Astrocyte (in vitro differentiated cells and primary cell): ENCODE results near the gene NTM. TPM values are rescaled to one million over a fixed set of nuclear protein-coding genes. Genes with fewer than 3 reads are reported as not detected.

ENCODE experiments used
- DNase-seq: peaks from one replicate; pipeline ENCODE4 v3.0.0-alpha.2; 2010; ENCODE audit warnings: low read depth
- FAIRE-seq: peaks from 2 replicates; lab custom pipeline; 2011; peaks lifted over from hg19 to GRCh38; lab: Jason Lieb, UNC
- H2AFZ ChIP-seq: 2 replicates; pipeline ENCODE4 v1.6.0; 2012; ENCODE audit warnings: low read depth, low read length, inconsistent platforms
- H3K27ac ChIP-seq: 2 replicates; pipeline ENCODE4 v1.5.1; 2011; ENCODE audit warnings: low read depth, low read length, inconsistent platforms
- H3K27me3 ChIP-seq: 2 replicates; pipeline ENCODE4 v1.6.0; 2011; ENCODE audit warnings: low read length, inconsistent platforms; ENCODE audit not compliant: insufficient read depth
- H3K36me3 ChIP-seq: 2 replicates; pipeline ENCODE4 v1.5.1; 2011; ENCODE audit warnings: low read length, inconsistent platforms; ENCODE audit not compliant: insufficient read depth
- H3K4me1 ChIP-seq: 2 replicates; pipeline ENCODE4 v1.5.1; 2011; ENCODE audit warnings: low read length, inconsistent platforms; ENCODE audit not compliant: insufficient read depth
- H3K4me2 ChIP-seq: 2 replicates; pipeline ENCODE4 v1.6.0; 2012; ENCODE audit warnings: low read length, inconsistent platforms
- H3K4me3 ChIP-seq: 2 replicates; pipeline ENCODE4 v1.5.1; 2011; ENCODE audit warnings: low read depth, mild to moderate bottlenecking, low read length, inconsistent platforms; ENCODE audit not compliant: insufficient read depth
- H3K79me2 ChIP-seq: 2 replicates; pipeline ENCODE4 v1.6.0; 2012; ENCODE audit warnings: mild to moderate bottlenecking, low read length, inconsistent platforms; ENCODE audit not compliant: insufficient read depth
- H3K9ac ChIP-seq: 2 replicates; pipeline ENCODE4 v1.6.0; 2012; ENCODE audit warnings: mild to moderate bottlenecking, low read length, inconsistent platforms
- H3K9me3 ChIP-seq: 2 replicates; pipeline ENCODE4 v1.5.1; 2012; ENCODE audit warnings: low read depth, mild to moderate bottlenecking, low read length, inconsistent platforms; ENCODE audit not compliant: insufficient read depth
- H4K20me1 ChIP-seq: 2 replicates; pipeline ENCODE4 v1.6.0; 2012; ENCODE audit warnings: low read length, inconsistent platforms; ENCODE audit not compliant: insufficient read depth
- H3K27ac Mint-ChIP-seq: one replicate; pipeline ENCODE4 v1.8.0; 2021; ENCODE audit warnings: mild to moderate bottlenecking, mixed read lengths; ENCODE audit not compliant: unreplicated experiment
- H3K27me3 Mint-ChIP-seq: one replicate; pipeline ENCODE4 v1.8.0; 2021; ENCODE audit warnings: low read depth, mixed read lengths; ENCODE audit not compliant: unreplicated experiment
- H3K36me3 Mint-ChIP-seq: one replicate; pipeline ENCODE4 v1.8.0; 2021; ENCODE audit warnings: low read depth, mixed read lengths; ENCODE audit not compliant: unreplicated experiment
- H3K4me1 Mint-ChIP-seq: one replicate; pipeline ENCODE4 v1.8.0; 2021; ENCODE audit warnings: low read depth, mixed read lengths; ENCODE audit not compliant: unreplicated experiment
- H3K4me3 Mint-ChIP-seq: one replicate; pipeline ENCODE4 v1.8.0; 2021; ENCODE audit warnings: mild to moderate bottlenecking, moderate library complexity, mixed read lengths; ENCODE audit not compliant: unreplicated experiment
- H3K9me3 Mint-ChIP-seq: one replicate; pipeline ENCODE4 v1.8.0; 2021; ENCODE audit warnings: mild to moderate bottlenecking, mixed read lengths; ENCODE audit not compliant: unreplicated experiment
- EZH2 ChIP-seq: IDR thresholded peaks from 2 replicates; pipeline ENCODE4 v1.6.1; 2012; ENCODE audit warnings: mild to moderate bottlenecking, low read length, inconsistent platforms; ENCODE audit not compliant: insufficient read depth
- total RNA-seq: library from RNA; stranded (reverse); gene quantifications from 2 replicates; pipeline ENCODE4 v1.2.1, GENCODE V29; 2021
- TF ChIP-seq, protein P1 (sequence below): IDR thresholded peaks from 2 replicates; pipeline ENCODE4 v1.5.1; 2011; ENCODE audit warnings: low read depth, mild to moderate bottlenecking, inconsistent platforms, low read length, moderate library complexity; ENCODE audit not compliant: insufficient read depth

Gene NTM
- total RNA-seq, 1 donor from 2014 or later: 98.2 TPM

DNA sequence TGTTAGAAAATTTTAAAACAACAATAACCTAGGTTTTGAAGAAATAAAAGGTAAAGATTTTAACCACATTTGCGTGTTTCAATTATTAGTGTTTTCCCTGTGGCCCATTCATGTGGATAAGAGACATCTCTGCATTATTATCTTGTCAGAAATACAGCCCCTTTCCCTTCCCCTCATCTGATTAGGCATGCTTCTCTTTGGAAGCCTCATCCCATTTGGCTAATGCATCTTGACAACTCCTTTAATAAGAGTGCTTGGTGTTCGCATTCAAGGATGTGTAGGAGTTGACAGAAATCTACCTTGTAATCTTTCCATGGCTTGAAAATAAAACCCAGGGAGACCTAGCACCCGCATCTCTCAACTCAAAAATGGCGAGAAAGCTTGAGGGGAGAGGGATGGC, 635.5 kb downstream of the NTM start:
- TF ChIP-seq, protein P1, sequence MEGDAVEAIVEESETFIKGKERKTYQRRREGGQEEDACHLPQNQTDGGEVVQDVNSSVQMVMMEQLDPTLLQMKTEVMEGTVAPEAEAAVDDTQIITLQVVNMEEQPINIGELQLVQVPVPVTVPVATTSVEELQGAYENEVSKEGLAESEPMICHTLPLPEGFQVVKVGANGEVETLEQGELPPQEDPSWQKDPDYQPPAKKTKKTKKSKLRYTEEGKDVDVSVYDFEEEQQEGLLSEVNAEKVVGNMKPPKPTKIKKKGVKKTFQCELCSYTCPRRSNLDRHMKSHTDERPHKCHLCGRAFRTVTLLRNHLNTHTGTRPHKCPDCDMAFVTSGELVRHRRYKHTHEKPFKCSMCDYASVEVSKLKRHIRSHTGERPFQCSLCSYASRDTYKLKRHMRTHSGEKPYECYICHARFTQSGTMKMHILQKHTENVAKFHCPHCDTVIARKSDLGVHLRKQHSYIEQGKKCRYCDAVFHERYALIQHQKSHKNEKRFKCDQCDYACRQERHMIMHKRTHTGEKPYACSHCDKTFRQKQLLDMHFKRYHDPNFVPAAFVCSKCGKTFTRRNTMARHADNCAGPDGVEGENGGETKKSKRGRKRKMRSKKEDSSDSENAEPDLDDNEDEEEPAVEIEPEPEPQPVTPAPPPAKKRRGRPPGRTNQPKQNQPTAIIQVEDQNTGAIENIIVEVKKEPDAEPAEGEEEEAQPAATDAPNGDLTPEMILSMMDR: no peak
- no peak for TF ChIP-seq EZH2
- no peak overlapping the region for H3K4me2 ChIP-seq
- H3K4me3 ChIP-seq: no peak overlapping the region
- no peaks in the 10 kb centered on the region for H3K27me3 ChIP-seq
- H3K9ac ChIP-seq: no peak overlapping the region
- FAIRE-seq: no peak
- no peak overlapping the region for H2AFZ ChIP-seq
- no peaks in the 10 kb centered on the region for H3K9me3 Mint-ChIP-seq
- H3K4me1 Mint-ChIP-seq: peaks cover 5% of the 10 kb centered on the region
- peaks cover 29% of the 10 kb centered on the region for H3K79me2 ChIP-seq
- no peak for DNase-seq
- no peaks in the 10 kb centered on the region for H3K27me3 Mint-ChIP-seq
- no peak overlapping the region for H3K27ac Mint-ChIP-seq
- H3K4me3 Mint-ChIP-seq: no peak overlapping the region
- H3K9me3 ChIP-seq: no peaks in the 10 kb centered on the region
- H3K27ac ChIP-seq: no peak overlapping the region
- H3K4me1 ChIP-seq: no peaks in the 10 kb centered on the region
- H3K36me3 Mint-ChIP-seq: peaks cover 4% of the 10 kb centered on the region
- H4K20me1 ChIP-seq: peaks cover 13% of the 10 kb centered on the region
- peaks cover 3% of the 10 kb centered on the region for H3K36me3 ChIP-seq

DNA sequence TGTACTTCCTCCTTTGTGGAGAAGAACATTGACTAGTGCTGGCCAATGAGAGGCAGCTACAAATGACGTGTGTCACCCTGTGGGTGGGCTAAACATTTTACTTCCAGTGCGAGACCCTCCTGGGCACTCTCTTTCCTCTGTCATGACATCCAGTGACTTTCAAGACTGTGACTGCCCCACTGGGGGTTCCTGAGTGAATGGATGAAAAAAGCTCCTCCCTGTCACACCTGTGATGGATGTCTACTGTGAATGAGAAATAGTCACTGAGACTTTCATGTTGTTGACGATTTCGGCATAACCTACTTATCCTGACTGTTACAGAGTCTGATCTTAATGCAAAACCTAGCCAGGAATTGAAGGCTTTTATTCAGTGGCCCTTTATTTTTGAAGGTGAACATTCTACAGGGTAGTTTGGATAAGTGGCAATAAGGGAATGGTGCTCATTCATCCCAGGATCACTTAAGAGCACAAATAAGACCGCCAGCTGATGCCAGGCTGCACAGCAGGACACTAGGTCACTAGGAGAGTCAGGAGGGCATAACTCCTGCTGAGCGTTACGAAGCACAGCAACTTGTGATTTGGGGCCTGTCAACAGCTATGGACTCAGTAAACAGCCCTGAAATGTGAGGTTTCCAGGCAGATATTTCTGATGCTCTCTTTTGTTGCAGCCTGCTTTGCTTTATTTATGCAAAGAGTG, 636.6 kb downstream of the NTM start:
- Mint-ChIP-seq H3K27ac (no peak overlapping the region), H3K4me3 (no peak overlapping the region), H3K27me3 (no peaks in the 10 kb centered on the region), H3K36me3 (peaks cover 4% of the 10 kb centered on the region), H3K9me3 (no peaks in the 10 kb centered on the region), H3K4me1 (peaks cover 5% of the 10 kb centered on the region)
- DNase-seq (no peak), FAIRE-seq (no peak)
- H4K20me1 ChIP-seq: peaks cover 13% of the 10 kb centered on the region
- no peak overlapping the region for H3K4me2 ChIP-seq
- H3K9ac ChIP-seq: no peak overlapping the region
- H3K27ac ChIP-seq: no peak overlapping the region
- H3K27me3 ChIP-seq: no peaks in the 10 kb centered on the region
- H3K4me3 ChIP-seq: no peak overlapping the region
- H2AFZ ChIP-seq: no peak overlapping the region
- no peaks in the 10 kb centered on the region for H3K9me3 ChIP-seq
- no peaks in the 10 kb centered on the region for H3K4me1 ChIP-seq
- TF ChIP-seq, protein P1: no peak
- no peak for TF ChIP-seq EZH2
- peaks cover 23% of the 10 kb centered on the region for H3K79me2 ChIP-seq
- no peaks in the 10 kb centered on the region for H3K36me3 ChIP-seq

DNA sequence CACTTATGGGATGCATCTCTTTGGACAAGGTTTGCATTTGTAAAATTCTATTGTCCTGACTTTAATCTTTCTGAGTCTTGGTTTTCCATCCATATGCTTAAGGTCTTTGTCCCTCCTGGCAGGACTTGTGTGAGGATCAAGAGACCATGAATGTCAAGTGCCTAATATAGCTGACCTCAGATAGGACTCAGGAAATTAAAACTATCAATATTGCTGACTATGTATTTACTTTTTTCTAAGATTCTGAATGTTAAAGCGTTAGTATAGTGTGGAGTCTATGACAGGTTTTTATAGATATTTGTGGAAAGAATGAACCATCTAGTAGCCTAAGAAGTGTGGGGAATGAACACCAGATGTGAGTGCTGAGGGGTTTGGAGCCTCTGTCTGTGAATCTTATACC, 637.8 kb downstream of the NTM start:
- peaks cover 5% of the 10 kb centered on the region for H3K4me1 Mint-ChIP-seq
- H3K9ac ChIP-seq: no peak overlapping the region
- H4K20me1 ChIP-seq: peaks cover 13% of the 10 kb centered on the region
- no peak overlapping the region for H3K4me3 ChIP-seq
- H3K9me3 ChIP-seq: no peaks in the 10 kb centered on the region
- H3K27me3 ChIP-seq: no peaks in the 10 kb centered on the region
- H3K9me3 Mint-ChIP-seq: no peaks in the 10 kb centered on the region
- H2AFZ ChIP-seq: no peak overlapping the region
- FAIRE-seq: no peak
- DNase-seq: no peak
- H3K79me2 ChIP-seq: peaks cover 23% of the 10 kb centered on the region
- H3K36me3 ChIP-seq: no peaks in the 10 kb centered on the region
- H3K4me1 ChIP-seq: no peaks in the 10 kb centered on the region
- peaks cover 4% of the 10 kb centered on the region for H3K36me3 Mint-ChIP-seq
- H3K27ac Mint-ChIP-seq: no peak overlapping the region
- H3K4me2 ChIP-seq: no peak overlapping the region
- no peak overlapping the region for H3K4me3 Mint-ChIP-seq
- no peaks in the 10 kb centered on the region for H3K27me3 Mint-ChIP-seq
- TF ChIP-seq EZH2: no peak
- TF ChIP-seq, protein P1: no peak
- H3K27ac ChIP-seq: no peak overlapping the region
